MM.1S (cell line): ENCODE data around the gene GJB4.

Experiments used
- EZH2phosphoT487 ChIP-seq: fragments of 300-600 bp; sonication (generic); IDR thresholded peaks from 2 replicates; pipeline ENCODE4 v1.6.1; 2018; ENCODE audit warnings: antibody characterized with exemption, low read length
- TF ChIP-seq, protein P1 (sequence below): fragments of 300-600 bp; sonication (generic); IDR thresholded peaks from 2 replicates; pipeline ENCODE4 v1.5.1; 2016; ENCODE audit warnings: antibody characterized with exemption, low read length, mixed read lengths

GRCh38 chr1:34771573-34772371 lies 12.2 kb downstream of the GJB4 start:
- TF ChIP-seq, protein P1, sequence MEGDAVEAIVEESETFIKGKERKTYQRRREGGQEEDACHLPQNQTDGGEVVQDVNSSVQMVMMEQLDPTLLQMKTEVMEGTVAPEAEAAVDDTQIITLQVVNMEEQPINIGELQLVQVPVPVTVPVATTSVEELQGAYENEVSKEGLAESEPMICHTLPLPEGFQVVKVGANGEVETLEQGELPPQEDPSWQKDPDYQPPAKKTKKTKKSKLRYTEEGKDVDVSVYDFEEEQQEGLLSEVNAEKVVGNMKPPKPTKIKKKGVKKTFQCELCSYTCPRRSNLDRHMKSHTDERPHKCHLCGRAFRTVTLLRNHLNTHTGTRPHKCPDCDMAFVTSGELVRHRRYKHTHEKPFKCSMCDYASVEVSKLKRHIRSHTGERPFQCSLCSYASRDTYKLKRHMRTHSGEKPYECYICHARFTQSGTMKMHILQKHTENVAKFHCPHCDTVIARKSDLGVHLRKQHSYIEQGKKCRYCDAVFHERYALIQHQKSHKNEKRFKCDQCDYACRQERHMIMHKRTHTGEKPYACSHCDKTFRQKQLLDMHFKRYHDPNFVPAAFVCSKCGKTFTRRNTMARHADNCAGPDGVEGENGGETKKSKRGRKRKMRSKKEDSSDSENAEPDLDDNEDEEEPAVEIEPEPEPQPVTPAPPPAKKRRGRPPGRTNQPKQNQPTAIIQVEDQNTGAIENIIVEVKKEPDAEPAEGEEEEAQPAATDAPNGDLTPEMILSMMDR: no peak
- TF ChIP-seq EZH2phosphoT487: no peak
